ENCODE results near the gene CMTM3.
A peak's percentile ranks its signal among the peaks of the same experiment; 100 is the strongest.

Gene CMTM3

DNA sequence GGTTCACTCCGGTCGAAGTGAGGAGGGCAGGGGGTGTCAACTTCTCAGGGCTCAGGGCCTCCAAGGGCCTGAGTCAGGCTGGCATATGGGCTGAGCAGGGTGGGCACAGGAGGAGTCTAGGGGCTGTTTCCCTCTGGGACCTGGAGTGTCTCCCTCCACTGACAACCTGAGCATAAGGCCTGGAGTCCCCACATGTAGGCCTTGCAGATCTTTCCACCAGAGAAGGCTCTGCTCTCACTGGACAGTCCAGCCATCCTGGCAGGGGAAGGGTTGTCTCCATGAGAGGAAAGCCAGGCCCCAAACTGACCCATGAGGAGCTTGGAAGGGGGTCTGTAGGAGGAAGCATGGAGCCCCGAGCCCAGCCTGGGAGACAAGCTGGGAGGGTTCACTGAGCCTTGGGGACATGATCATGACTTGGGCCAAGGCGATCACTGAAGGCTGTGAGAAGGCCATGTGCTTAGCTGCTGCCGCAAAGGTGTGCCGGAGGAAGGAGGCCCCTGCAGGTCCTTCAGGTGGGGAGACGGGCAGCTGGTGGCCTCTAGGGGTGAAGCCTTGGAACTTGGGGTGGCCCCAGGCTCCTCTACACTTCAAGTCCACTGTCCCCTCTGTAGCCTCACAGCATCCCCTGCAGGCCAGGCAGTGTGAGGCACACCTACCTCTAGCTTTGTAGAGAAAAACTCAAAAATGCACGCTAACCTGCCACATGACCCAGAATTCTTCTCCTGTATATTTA is 15.4 kb upstream of the CMTM3 start:
- Histone ChIP-seq H3K27me3 (replicated peaks; ENCODE audit: control insufficient read depth, insufficient read depth, low read length) (no peaks in the 10 kb centered on the region; the same call in 1 of the 2 replicates), H3K36me3 (ENCODE audit: control insufficient read depth, insufficient read depth, low read length) (no peaks in the 10 kb centered on the region), H3K4me3 (replicated peaks; ENCODE audit: low read depth, low read length) (no peak overlapping the region)
- DNase-seq (ENCODE audit: extremely low read depth, insufficient read length), result peak; percentile 56
- TF ChIP-seq, protein P1, sequence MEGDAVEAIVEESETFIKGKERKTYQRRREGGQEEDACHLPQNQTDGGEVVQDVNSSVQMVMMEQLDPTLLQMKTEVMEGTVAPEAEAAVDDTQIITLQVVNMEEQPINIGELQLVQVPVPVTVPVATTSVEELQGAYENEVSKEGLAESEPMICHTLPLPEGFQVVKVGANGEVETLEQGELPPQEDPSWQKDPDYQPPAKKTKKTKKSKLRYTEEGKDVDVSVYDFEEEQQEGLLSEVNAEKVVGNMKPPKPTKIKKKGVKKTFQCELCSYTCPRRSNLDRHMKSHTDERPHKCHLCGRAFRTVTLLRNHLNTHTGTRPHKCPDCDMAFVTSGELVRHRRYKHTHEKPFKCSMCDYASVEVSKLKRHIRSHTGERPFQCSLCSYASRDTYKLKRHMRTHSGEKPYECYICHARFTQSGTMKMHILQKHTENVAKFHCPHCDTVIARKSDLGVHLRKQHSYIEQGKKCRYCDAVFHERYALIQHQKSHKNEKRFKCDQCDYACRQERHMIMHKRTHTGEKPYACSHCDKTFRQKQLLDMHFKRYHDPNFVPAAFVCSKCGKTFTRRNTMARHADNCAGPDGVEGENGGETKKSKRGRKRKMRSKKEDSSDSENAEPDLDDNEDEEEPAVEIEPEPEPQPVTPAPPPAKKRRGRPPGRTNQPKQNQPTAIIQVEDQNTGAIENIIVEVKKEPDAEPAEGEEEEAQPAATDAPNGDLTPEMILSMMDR (IDR thresholded peaks at IDR 0.05; ENCODE audit: insufficient read depth, low read length, poor library complexity, severe bottlenecking), result peak; percentile 96

GRCh38 chr16:66590322-66590721 is 14.2 kb upstream of the CMTM3 start:
- TF ChIP-seq, protein P1 (IDR thresholded peaks at IDR 0.05; ENCODE audit: insufficient read depth, low read length, poor library complexity, severe bottlenecking), result no peak
- Histone ChIP-seq H3K36me3 (ENCODE audit: control insufficient read depth, insufficient read depth, low read length) (no peaks in the 10 kb centered on the region), H3K27me3 (replicated peaks; ENCODE audit: control insufficient read depth, insufficient read depth, low read length) (no peaks in the 10 kb centered on the region; the same call in 1 of the 2 replicates), H3K4me3 (replicated peaks; ENCODE audit: low read depth, low read length) (no peak overlapping the region)
- no peak for DNase-seq (ENCODE audit: extremely low read depth, insufficient read length)

GRCh38 chr16:66591018-66591417 is 13.5 kb upstream of the CMTM3 start:
- Histone ChIP-seq H3K36me3 (ENCODE audit: control insufficient read depth, insufficient read depth, low read length) (no peaks in the 10 kb centered on the region), H3K4me3 (replicated peaks; ENCODE audit: low read depth, low read length) (no peak overlapping the region), H3K27me3 (replicated peaks; ENCODE audit: control insufficient read depth, insufficient read depth, low read length) (no peaks in the 10 kb centered on the region; the same call in 1 of the 2 replicates)
- TF ChIP-seq, protein P1 (IDR thresholded peaks at IDR 0.05; ENCODE audit: insufficient read depth, low read length, poor library complexity, severe bottlenecking), result no peak
- no peak for DNase-seq (ENCODE audit: extremely low read depth, insufficient read length)

DNA sequence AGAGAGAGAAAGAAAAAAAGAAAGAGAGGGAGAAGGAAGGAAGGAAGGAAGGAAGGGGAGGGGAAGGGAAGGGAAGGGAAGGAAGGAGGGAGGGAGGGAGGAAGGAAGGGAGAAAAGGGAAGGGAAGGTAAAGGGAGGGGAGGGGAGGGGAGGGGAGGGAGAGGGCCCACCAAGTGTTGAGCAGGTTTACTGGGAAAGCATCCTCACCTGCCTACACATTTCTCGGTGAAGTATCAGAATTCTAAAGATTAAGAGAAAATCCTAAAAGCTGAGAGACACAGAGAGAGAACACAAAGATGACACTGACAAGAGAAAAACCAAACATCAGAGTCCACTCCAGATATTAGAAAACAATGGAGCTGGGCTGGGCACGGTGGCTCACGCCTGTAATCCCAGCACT is 12.3 kb upstream of the CMTM3 start:
- TF ChIP-seq, protein P1 (IDR thresholded peaks at IDR 0.05; ENCODE audit: insufficient read depth, low read length, poor library complexity, severe bottlenecking), result no peak
- no peaks in the 10 kb centered on the region for H3K36me3 ChIP-seq (ENCODE audit: control insufficient read depth, insufficient read depth, low read length)
- H3K4me3 ChIP-seq (replicated peaks; ENCODE audit: low read depth, low read length), result no peak overlapping the region
- no peak for DNase-seq (ENCODE audit: extremely low read depth, insufficient read length)
- no peaks in the 10 kb centered on the region for H3K27me3 ChIP-seq (replicated peaks; ENCODE audit: control insufficient read depth, insufficient read depth, low read length)

GRCh38 chr16:66592814-66593213 is 11.7 kb upstream of the CMTM3 start:
- Histone ChIP-seq H3K27me3 (replicated peaks; ENCODE audit: control insufficient read depth, insufficient read depth, low read length) (no peaks in the 10 kb centered on the region), H3K36me3 (ENCODE audit: control insufficient read depth, insufficient read depth, low read length) (no peaks in the 10 kb centered on the region), H3K4me3 (replicated peaks; ENCODE audit: low read depth, low read length) (no peak overlapping the region)
- TF ChIP-seq, protein P1 (IDR thresholded peaks at IDR 0.05; ENCODE audit: insufficient read depth, low read length, poor library complexity, severe bottlenecking), result no peak
- DNase-seq (ENCODE audit: extremely low read depth, insufficient read length), result no peak

Measured in GM06990 (cell line).